Activated CD4-positive, alpha-beta T cell treated with anti-CD3 and anti-CD28 coated beads for 36 hours (primary cell): ENCODE measurements around the gene DGCR6L. TPM values are rescaled to one million over a fixed set of nuclear protein-coding genes. Genes with fewer than 3 reads are reported as not detected.
"Not testable (repeated sequence)": the region's sequence is repeated elsewhere in the genome, so short reads cannot be mapped to it uniquely, and the experiment has no call there.

ENCODE experiments used
- ATAC-seq: fragments of 200-7000 bp; cut with Tn5 transposase; one replicate; pipeline ENCODE4 v1.10.0; 2021; ENCODE audit warnings: mild to moderate bottlenecking, moderate library complexity
- CTCF ChIA-PET: fragments of 350-600 bp; sonication (Branson Sonifier 250); formaldehyde crosslinking; loops from one replicate; lab custom pipeline; 2021; ENCODE audit warnings: antibody characterized with exemption; lab: Charles Lee
- POLR2A ChIA-PET: fragments of 350-600 bp; sonication (Branson Sonifier 250); formaldehyde crosslinking; loops from one replicate; lab custom pipeline; 2021; ENCODE audit warnings: antibody characterized with exemption, inconsistent platforms; lab: Charles Lee
- DNase-seq: peaks from one replicate; pipeline ENCODE4 v3.0.0-alpha.2; 2020
- H3K27ac Mint-ChIP-seq: one replicate; pipeline ENCODE4 v1.8.0; 2021; ENCODE audit warnings: mixed read lengths
- H3K27me3 Mint-ChIP-seq: one replicate; pipeline ENCODE4 v1.8.0; 2021; ENCODE audit warnings: mixed read lengths
- H3K36me3 Mint-ChIP-seq: one replicate; pipeline ENCODE4 v1.8.0; 2021; ENCODE audit warnings: low read depth, mixed read lengths
- H3K4me1 Mint-ChIP-seq: one replicate; pipeline ENCODE4 v1.8.0; 2021; ENCODE audit warnings: mixed read lengths
- H3K4me3 Mint-ChIP-seq: one replicate; pipeline ENCODE4 v1.8.0; 2021; ENCODE audit warnings: mild to moderate bottlenecking, moderate library complexity, mixed read lengths
- H3K9me3 Mint-ChIP-seq: one replicate; pipeline ENCODE4 v1.8.0; 2021; ENCODE audit warnings: low read depth, mixed read lengths
- intact Hi-C, 2 experiments: fragments of 100-400 bp; cut with DNase I in 1 of 2; cut with micrococcal nuclease in 1 of 2; formaldehyde crosslinking; loops; one replicate each; pipeline versions ENCODE4 v1.14.2 to v1.15.1; 2022 to 2024; cut with DNase I, micrococcal nuclease
- total RNA-seq, 2 experiments: library from RNA; stranded (reverse); gene quantifications; one replicate each; pipeline ENCODE4 v1.2.3, GENCODE V29; 2021

The DGCR6L gene
- 10 to 100 TPM; 22.4 to 24.8 TPM for total RNA-seq

- ATAC-seq, result peak; percentile 53
- peaks cover 55% of the 10 kb centered on the region for H3K4me1 Mint-ChIP-seq
Observed at GRCh38 chr22:20319745-20320658, at the start of gene DGCR6L. DGCR6L (minus strand) TSS chr22:20320060; CDS start chr22:20319988, 72 bp downstream.

GRCh38 chr22:20368875-20369274 lies 49.0 kb upstream of the DGCR6L start:
- intact Hi-C loops, H3K36me3 Mint-ChIP-seq, H3K27ac Mint-ChIP-seq, CTCF ChIA-PET, H3K4me3 Mint-ChIP-seq, H3K9me3 Mint-ChIP-seq, ATAC-seq, POLR2A ChIA-PET, H3K4me1 Mint-ChIP-seq, DNase-seq, H3K27me3 Mint-ChIP-seq: not testable (repeated sequence)

More at GRCh38 chr22:20319745-20320658, at the start of gene DGCR6L:
- CTCF ChIA-PET, result interaction anchor here (0.6 to 1.6 kb wide), 6 partner anchors 26 to 231 kb away, joined by 3 to 6 read pairs (median 3); no protein-coding TSS in a partner anchor
- Mint-ChIP-seq H3K36me3 (no peaks in the 10 kb centered on the region), H3K9me3 (no peaks in the 10 kb centered on the region), H3K27me3 (no peaks in the 10 kb centered on the region), H3K27ac (peak within 1 kb of the TSS; percentile 79), H3K4me3 (peak within 1 kb of the TSS; percentile 85)
- peak; percentile 99 for DNase-seq
- POLR2A ChIA-PET, result interaction anchor here (0.5 to 1.0 kb wide), 3 partner anchors 188 to 271 kb away, joined by 4 to 5 read pairs (median 4); partner anchors contain the start of genes MED15 and TRMT2A
- intact Hi-C loops, result loop anchor here (1.0 to 10.0 kb wide), 6 partner anchors 21 to 465 kb away; partner anchors contain the start of genes DGCR8 (in 1 of the 2), GNB1L (in 1 of the 2), RTL10 (in 1 of the 2) and TRMT2A (in 1 of the 2)

DNA sequence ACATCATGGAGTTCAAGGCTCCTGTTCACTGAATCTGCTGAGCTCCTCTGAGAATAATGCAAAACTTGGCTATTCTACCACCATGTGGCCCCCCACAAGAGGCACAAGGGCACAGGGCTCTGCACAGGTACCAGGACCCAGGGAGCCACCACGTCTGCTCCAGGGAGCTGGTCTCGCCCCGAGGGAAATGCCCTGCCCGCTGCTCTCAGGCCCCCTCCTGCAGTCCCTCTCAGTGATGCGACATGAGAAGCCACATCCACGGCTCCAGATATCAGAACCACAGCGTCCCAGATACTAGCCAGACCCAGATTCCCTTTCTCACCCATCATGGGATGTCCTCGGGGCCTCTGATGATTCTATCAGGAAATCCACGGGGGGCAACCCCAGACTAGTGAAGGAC lies 47.0 kb upstream of the DGCR6L start:
- H3K27me3 Mint-ChIP-seq, CTCF ChIA-PET, H3K4me3 Mint-ChIP-seq, H3K36me3 Mint-ChIP-seq, H3K27ac Mint-ChIP-seq, DNase-seq, intact Hi-C loops, H3K9me3 Mint-ChIP-seq, POLR2A ChIA-PET, ATAC-seq: not testable (repeated sequence)
- peaks cover 14% of the 10 kb centered on the region for H3K4me1 Mint-ChIP-seq

GRCh38 chr22:20364335-20365260 lies 44.7 kb upstream of the DGCR6L start:
- ATAC-seq, H3K36me3 Mint-ChIP-seq, H3K27me3 Mint-ChIP-seq, CTCF ChIA-PET, POLR2A ChIA-PET, DNase-seq, H3K4me3 Mint-ChIP-seq, intact Hi-C loops, H3K9me3 Mint-ChIP-seq: not testable (repeated sequence)
- Mint-ChIP-seq H3K4me1 (peaks cover 14% of the 10 kb centered on the region), H3K27ac (peak overlapping the region; percentile 47)

GRCh38 chr22:20362403-20362802 lies 42.5 kb upstream of the DGCR6L start:
- H3K27me3 Mint-ChIP-seq, CTCF ChIA-PET, H3K4me3 Mint-ChIP-seq, intact Hi-C loops, POLR2A ChIA-PET, DNase-seq, H3K27ac Mint-ChIP-seq, ATAC-seq, H3K9me3 Mint-ChIP-seq, H3K36me3 Mint-ChIP-seq: not testable (repeated sequence)
- peaks cover 14% of the 10 kb centered on the region for H3K4me1 Mint-ChIP-seq

- intact Hi-C loops, H3K4me3 Mint-ChIP-seq, H3K27ac Mint-ChIP-seq, DNase-seq, H3K27me3 Mint-ChIP-seq, H3K9me3 Mint-ChIP-seq, POLR2A ChIA-PET, CTCF ChIA-PET, ATAC-seq, H3K36me3 Mint-ChIP-seq: not testable (repeated sequence)
- H3K4me1 Mint-ChIP-seq, result peaks cover 14% of the 10 kb centered on the region
Observed at GRCh38 chr22:20361752-20362229, 41.9 kb upstream of the DGCR6L start.

DNA sequence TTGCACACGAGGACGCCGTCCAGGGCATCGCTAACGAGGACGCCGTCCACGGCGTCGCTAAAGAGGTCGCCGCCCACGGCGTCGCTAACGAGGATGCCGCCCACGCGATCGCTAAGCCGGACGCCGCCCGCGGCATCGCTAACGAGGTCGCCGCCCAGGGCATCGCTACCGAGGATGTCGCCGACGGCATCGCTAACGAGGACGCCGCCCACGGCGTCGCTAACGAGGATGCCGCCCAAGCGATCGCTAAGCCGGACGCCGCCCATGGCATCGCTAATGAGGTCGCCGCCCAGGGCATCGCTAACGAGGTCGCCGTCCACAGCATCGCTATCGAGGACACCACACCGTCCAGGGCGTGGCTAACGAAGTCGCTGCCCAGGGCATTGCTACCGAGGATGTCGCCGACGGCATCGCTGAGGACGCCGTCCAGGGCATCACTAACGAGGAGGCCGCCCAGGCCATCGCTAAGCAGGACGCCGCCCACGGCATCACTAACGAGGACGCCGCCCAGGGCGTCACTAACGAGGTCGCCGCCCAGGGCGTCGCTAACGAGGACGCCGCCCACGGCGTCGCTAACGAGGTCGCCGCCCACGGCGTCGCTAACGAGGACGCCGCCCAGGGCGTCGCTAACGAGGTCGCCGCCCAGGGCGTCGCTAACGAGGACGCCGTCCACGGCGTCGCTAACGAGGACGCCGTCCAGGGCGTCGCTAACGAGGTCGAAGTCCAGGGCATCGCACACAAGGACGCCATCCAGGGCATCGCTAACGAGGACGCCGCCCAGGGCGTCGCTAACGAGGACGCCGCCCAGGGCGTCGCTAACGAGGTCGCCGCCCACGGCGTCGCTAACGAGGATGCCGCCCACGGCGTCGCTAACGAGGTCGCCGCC lies 41.2 kb upstream of the DGCR6L start:
- H3K27me3 Mint-ChIP-seq, DNase-seq, H3K36me3 Mint-ChIP-seq, intact Hi-C loops, CTCF ChIA-PET, H3K9me3 Mint-ChIP-seq, H3K4me3 Mint-ChIP-seq, ATAC-seq, POLR2A ChIA-PET, H3K27ac Mint-ChIP-seq: not testable (repeated sequence)
- H3K4me1 Mint-ChIP-seq, result peaks cover 14% of the 10 kb centered on the region

DNA sequence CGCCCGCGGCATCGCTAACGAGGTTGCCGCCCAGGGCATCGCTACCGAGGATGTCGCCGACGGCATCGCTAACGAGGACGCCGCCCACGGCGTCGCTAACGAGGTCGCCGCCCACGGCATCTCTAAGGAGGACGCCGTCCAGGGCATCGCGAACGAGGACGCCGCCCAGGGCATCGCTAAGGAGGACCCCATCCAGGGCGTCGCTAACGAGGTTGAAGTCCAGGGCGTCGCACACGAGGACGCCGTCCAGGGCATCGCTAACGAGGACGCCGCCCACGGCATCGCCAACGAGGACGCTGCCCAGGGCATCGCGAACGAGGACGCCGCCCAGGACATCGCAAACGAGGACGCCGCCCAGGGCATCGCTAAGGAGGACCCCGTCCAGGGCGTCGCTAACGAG lies 40.4 kb upstream of the DGCR6L start:
- not testable (repeated sequence) for H3K36me3 Mint-ChIP-seq

GRCh38 chr22:20358503-20359239 lies 38.8 kb upstream of the DGCR6L start:
- ATAC-seq, intact Hi-C loops, H3K9me3 Mint-ChIP-seq, H3K36me3 Mint-ChIP-seq, DNase-seq, CTCF ChIA-PET, H3K27me3 Mint-ChIP-seq, POLR2A ChIA-PET, H3K4me3 Mint-ChIP-seq, H3K27ac Mint-ChIP-seq, H3K4me1 Mint-ChIP-seq: not testable (repeated sequence)

More for the DNA sequence above, 40.4 kb upstream of the DGCR6L start:
- ATAC-seq, H3K27me3 Mint-ChIP-seq, intact Hi-C loops, DNase-seq, CTCF ChIA-PET, H3K9me3 Mint-ChIP-seq, POLR2A ChIA-PET, H3K27ac Mint-ChIP-seq, H3K4me3 Mint-ChIP-seq: not testable (repeated sequence)
- H3K4me1 Mint-ChIP-seq, result peaks cover 14% of the 10 kb centered on the region

GRCh38 chr22:20357967-20358366 lies 38.1 kb upstream of the DGCR6L start:
- ATAC-seq, H3K4me3 Mint-ChIP-seq, H3K27ac Mint-ChIP-seq, CTCF ChIA-PET, H3K36me3 Mint-ChIP-seq, POLR2A ChIA-PET, intact Hi-C loops, DNase-seq, H3K27me3 Mint-ChIP-seq, H3K9me3 Mint-ChIP-seq, H3K4me1 Mint-ChIP-seq: not testable (repeated sequence)
